HL-60 (cell line): ENCODE data around the gene BAIAP2.

Experiments used
- POLR2AphosphoS5 ChIP-seq: IDR thresholded peaks from 2 replicates; pipeline ENCODE4 v1.6.1; 2012; ENCODE audit warnings: low read depth
- SPI1 ChIP-seq: IDR thresholded peaks from 2 replicates; pipeline ENCODE4 v1.6.1; 2012; ENCODE audit warnings: low read depth, mild to moderate bottlenecking, borderline replicate concordance
- TF ChIP-seq, protein P1 (sequence below): IDR thresholded peaks from one replicate; pipeline ENCODE4 v1.5.1; 2011; ENCODE audit warnings: low read length, control low read depth, inconsistent platforms; ENCODE audit not compliant: insufficient read depth

- TF ChIP-seq, protein P1, sequence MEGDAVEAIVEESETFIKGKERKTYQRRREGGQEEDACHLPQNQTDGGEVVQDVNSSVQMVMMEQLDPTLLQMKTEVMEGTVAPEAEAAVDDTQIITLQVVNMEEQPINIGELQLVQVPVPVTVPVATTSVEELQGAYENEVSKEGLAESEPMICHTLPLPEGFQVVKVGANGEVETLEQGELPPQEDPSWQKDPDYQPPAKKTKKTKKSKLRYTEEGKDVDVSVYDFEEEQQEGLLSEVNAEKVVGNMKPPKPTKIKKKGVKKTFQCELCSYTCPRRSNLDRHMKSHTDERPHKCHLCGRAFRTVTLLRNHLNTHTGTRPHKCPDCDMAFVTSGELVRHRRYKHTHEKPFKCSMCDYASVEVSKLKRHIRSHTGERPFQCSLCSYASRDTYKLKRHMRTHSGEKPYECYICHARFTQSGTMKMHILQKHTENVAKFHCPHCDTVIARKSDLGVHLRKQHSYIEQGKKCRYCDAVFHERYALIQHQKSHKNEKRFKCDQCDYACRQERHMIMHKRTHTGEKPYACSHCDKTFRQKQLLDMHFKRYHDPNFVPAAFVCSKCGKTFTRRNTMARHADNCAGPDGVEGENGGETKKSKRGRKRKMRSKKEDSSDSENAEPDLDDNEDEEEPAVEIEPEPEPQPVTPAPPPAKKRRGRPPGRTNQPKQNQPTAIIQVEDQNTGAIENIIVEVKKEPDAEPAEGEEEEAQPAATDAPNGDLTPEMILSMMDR = no peak
- TF ChIP-seq POLR2AphosphoS5 (no peak), SPI1 (no peak)
These were observed 36.7 kb upstream of the BAIAP2 start for GRCh38 chr17:80998118-80998747.
